Body of pancreas (tissue), 4 donors: Measurements from ENCODE around the gene GMDS. TPM values are rescaled to one million over a fixed set of nuclear protein-coding genes. Genes with fewer than 3 reads are reported as not detected.

Source experiments
- ATAC-seq: fragments of 150-250 bp; one replicate; pipeline ENCODE4 v1.9.1; 2016
- DNase-seq, 4 donors: peaks; one replicate each; pipeline ENCODE4 v3.0.0-alpha.2; 2019
- H3K27ac ChIP-seq, 4 donors: fragments of 200-600 bp; sonication (generic); 1 replicate in 3 of 4; 2 replicates in 1 of 4; pipeline versions ENCODE4 v1.5.1 to v1.6.1; 2016 to 2019; ENCODE audit warnings: mild to moderate bottlenecking in 1 of 4, mixed read lengths in 1 of 4, moderate library complexity in 1 of 4
- H3K27me3 ChIP-seq, 2 donors: fragments of 200-600 bp; sonication (generic); one replicate each; pipeline ENCODE4 v1.6.0; 2016; ENCODE audit warnings: mild to moderate bottlenecking in 1 of 2
- H3K36me3 ChIP-seq, 2 donors: fragments of 200-600 bp; sonication (generic); replicated peaks in 1 of 2; 2 replicates each; pipeline ENCODE4 v1.5.1; 2016; ENCODE audit warnings: low read depth in 2 of 2; ENCODE audit not compliant: insufficient read depth in 1 of 2
- H3K4me1 ChIP-seq: fragments of 200-600 bp; sonication (generic); one replicate; pipeline ENCODE4 v1.6.0; 2016
- H3K4me3 ChIP-seq, 2 donors: fragments of 200-600 bp; sonication (generic); 1 replicate in 1 of 2; 2 replicates in 1 of 2; pipeline ENCODE4 v1.5.1; 2016 to 2019
- H3K9me3 ChIP-seq, 3 donors: fragments of 200-600 bp; sonication (generic); 1 replicate in 2 of 3; 2 replicates in 1 of 3; pipeline ENCODE4 v1.5.1; 2016
- POLR2A ChIP-seq, 3 donors: fragments of 450-650 bp; IDR thresholded peaks; one replicate each; pipeline ENCODE4 v1.6.1; 2016; ENCODE audit warnings: antibody characterized with exemption in 3 of 3, mild to moderate bottlenecking in 2 of 3
- WGBS, 2 donors: methylation state at CpG; one replicate each; pipeline ENCODE4 v1.1.5; 2017; 5-methylcytosine and 5-hydroxymethylcytosine counted together
- intact Hi-C: fragments of 100-400 bp; cut with DNase I; formaldehyde crosslinking; loops from one replicate; pipeline ENCODE4 v1.15.1; 2023
- total RNA-seq, 2 donors: library from RNA; depleted of rRNA; stranded (reverse); fragments of >200 nt; gene quantifications; one replicate each; pipeline ENCODE4 v1.1.0, GENCODE V29; 2016
- TF ChIP-seq, protein P1 (sequence below), 7 experiments: fragments of 450-650 bp in 4 of 7; fragments of 200-600 bp in 3 of 7; sonication (generic) in 3 of 7; IDR thresholded peaks; one replicate each; pipeline ENCODE4 v1.5.1; 2016 to 2019; ENCODE audit warnings: antibody characterized with exemption in 7 of 7

GMDS gene
- total RNA-seq, 2 donors from 2014 or later, result 34.5 to 63.3 TPM

DNA sequence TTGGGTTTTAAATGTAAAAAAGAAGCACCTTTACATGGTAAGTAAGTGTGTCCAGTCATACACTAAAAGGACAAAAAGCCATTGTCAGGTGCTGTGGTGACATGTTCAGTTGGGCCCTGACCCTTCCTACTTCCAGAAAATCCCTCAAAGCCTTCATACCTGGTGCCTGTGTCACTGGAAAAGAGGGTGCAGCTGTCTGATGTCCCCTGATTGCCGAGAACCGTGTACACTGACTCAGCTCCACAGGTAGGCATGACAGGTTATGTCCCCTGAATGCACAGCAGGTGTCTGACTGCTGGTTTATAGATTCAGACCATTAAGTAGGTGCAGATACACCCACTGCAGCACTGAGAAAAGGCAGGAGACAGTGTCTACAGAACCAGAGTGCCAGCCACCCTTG lies 536.6 kb downstream of the GMDS start:
- peak; percentile 19 for ATAC-seq
- H3K4me3 ChIP-seq, result no peak overlapping the region
- intact Hi-C loops, result no loop called here
- H3K27me3 ChIP-seq, result no peaks in the 10 kb centered on the region
- H3K36me3 ChIP-seq, result no peaks in the 10 kb centered on the region
- WGBS, 2 donors, result 75 to 89% methylated on average over 2 of the region's 2 CpGs
- DNase-seq, result no peak
- peaks cover 8% of the 10 kb centered on the region for H3K4me1 ChIP-seq
- H3K27ac ChIP-seq, result peak overlapping the region in 2 of 4 donors; percentile 9 to 38
- H3K9me3 ChIP-seq, result no peaks in the 10 kb centered on the region
- TF ChIP-seq, protein P1, sequence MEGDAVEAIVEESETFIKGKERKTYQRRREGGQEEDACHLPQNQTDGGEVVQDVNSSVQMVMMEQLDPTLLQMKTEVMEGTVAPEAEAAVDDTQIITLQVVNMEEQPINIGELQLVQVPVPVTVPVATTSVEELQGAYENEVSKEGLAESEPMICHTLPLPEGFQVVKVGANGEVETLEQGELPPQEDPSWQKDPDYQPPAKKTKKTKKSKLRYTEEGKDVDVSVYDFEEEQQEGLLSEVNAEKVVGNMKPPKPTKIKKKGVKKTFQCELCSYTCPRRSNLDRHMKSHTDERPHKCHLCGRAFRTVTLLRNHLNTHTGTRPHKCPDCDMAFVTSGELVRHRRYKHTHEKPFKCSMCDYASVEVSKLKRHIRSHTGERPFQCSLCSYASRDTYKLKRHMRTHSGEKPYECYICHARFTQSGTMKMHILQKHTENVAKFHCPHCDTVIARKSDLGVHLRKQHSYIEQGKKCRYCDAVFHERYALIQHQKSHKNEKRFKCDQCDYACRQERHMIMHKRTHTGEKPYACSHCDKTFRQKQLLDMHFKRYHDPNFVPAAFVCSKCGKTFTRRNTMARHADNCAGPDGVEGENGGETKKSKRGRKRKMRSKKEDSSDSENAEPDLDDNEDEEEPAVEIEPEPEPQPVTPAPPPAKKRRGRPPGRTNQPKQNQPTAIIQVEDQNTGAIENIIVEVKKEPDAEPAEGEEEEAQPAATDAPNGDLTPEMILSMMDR (IDR thresholded peaks at IDR 0.05), result no peak
- TF ChIP-seq POLR2A (IDR thresholded peaks at IDR 0.05), result no peak

DNA sequence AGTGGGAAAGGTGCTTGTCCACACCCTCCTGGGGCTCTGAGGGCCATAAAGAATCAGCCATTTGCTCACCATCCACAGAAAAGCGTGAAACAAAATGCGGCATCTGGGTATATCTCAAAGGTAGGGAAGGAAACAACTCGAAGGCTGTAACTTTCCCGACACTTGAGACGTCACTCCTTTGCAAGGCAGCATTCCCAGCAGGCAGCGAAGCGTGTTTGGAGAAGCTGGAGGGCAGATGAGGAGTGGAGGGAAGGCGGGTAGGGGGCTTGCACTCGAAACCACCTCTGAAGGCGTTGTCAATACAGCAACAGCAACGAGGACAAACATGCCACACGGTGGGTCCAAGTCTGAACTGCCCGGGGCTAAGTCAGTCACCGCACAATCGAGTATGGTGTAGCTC lies 537.3 kb downstream of the GMDS start:
- Histone ChIP-seq H3K9me3 (no peaks in the 10 kb centered on the region), H3K36me3 (no peaks in the 10 kb centered on the region), H3K27me3 (no peaks in the 10 kb centered on the region), H3K4me1 (peaks cover 8% of the 10 kb centered on the region), H3K27ac (no peak overlapping the region), H3K4me3 (no peak overlapping the region)
- DNase-seq (no peak), ATAC-seq (no peak)
- intact Hi-C loops, result no loop called here
- 89 to 93% methylated on average over 15 of the region's 15 CpGs for WGBS, 2 donors
- no peak for TF ChIP-seq POLR2A (IDR thresholded peaks at IDR 0.05)
- TF ChIP-seq, protein P1 (IDR thresholded peaks at IDR 0.05), result no peak

DNA sequence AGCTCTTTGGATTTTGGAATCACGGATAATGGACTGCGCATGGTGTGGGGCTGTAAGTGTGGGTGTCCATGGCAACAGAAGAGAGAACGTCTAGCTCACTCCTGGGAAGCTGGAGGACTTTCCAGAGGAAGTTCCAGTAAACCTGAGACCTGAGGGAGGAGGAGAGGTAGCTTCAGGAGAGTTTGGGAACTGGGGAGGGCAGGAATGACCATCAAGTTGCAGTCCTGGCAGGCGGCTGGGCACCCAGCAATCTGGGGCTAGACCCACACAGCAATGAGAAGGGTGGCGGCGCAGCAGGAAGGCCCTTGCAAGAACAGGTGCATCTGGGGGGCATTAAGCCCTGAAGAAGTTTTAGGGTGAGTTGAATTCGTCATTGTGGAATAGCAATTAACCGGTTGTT lies 539.8 kb downstream of the GMDS start:
- Histone ChIP-seq H3K9me3 (no peaks in the 10 kb centered on the region), H3K36me3 (no peaks in the 10 kb centered on the region), H3K27ac (no peak overlapping the region), H3K27me3 (no peaks in the 10 kb centered on the region), H3K4me1 (peaks cover 8% of the 10 kb centered on the region), H3K4me3 (no peak overlapping the region)
- WGBS, 2 donors, result 90 to 96% methylated on average over 8 of the region's 8 CpGs
- no peak for DNase-seq
- TF ChIP-seq, protein P1 (IDR thresholded peaks at IDR 0.05), result no peak
- TF ChIP-seq POLR2A (IDR thresholded peaks at IDR 0.05), result no peak
- ATAC-seq, result no peak
- intact Hi-C loops, result no loop called here

DNA sequence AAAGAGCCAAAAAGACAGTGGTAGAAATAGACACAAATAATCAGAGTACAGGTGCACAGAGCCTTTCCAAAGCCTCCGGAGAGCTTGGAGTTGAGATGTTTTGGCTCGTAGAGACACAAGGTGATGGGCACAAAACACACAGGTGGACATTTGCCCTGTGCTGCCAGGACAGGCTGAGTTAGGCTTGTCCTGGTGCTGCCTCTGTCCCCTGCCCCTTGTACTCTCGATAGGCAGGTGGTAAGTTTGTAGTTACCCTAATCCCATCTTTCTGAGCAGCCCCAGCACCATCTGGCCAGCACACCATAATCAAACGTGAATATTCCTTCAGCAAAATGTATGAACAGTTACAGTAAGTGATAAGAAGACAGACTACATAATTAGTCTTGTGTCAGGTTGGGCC lies 540.2 kb downstream of the GMDS start:
- DNase-seq (no peak), ATAC-seq (no peak)
- TF ChIP-seq, protein P1 (IDR thresholded peaks at IDR 0.05), result no peak
- TF ChIP-seq POLR2A (IDR thresholded peaks at IDR 0.05), result no peak
- Histone ChIP-seq H3K27ac (no peak overlapping the region), H3K36me3 (no peaks in the 10 kb centered on the region), H3K27me3 (no peaks in the 10 kb centered on the region), H3K4me1 (peaks cover 8% of the 10 kb centered on the region), H3K4me3 (no peak overlapping the region), H3K9me3 (no peaks in the 10 kb centered on the region)
- 88 to 91% methylated on average over 4 of the region's 4 CpGs for WGBS, 2 donors
- intact Hi-C loops, result no loop called here

DNA sequence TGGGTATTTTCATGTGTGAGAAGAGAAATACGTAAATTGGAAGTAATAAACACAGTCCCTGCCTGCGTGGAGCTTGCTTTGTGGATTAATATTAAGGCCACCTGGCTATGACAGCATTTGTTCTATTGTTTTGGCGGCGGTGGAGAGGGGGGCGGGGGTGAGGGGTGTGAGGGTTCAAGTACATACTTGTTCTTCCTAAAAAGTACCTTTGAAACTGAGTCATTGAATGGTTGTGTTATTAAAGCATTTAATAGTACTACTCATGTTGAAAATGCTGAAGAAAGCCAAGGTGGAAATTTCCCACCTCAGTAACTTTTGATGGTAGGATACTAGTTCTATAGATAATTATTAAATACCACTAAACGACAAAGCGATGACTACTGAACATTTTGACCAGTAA lies 540.7 kb downstream of the GMDS start:
- Histone ChIP-seq H3K4me3 (no peak overlapping the region), H3K4me1 (peaks cover 8% of the 10 kb centered on the region), H3K27ac (no peak overlapping the region), H3K36me3 (no peaks in the 10 kb centered on the region), H3K27me3 (no peaks in the 10 kb centered on the region), H3K9me3 (no peaks in the 10 kb centered on the region)
- 81 to 95% methylated on average over 7 of the region's 7 CpGs for WGBS, 2 donors
- DNase-seq (no peak), ATAC-seq (no peak)
- TF ChIP-seq, protein P1 (IDR thresholded peaks at IDR 0.05), result no peak
- TF ChIP-seq POLR2A (IDR thresholded peaks at IDR 0.05), result no peak
- intact Hi-C loops, result no loop called here
